ENCODE measurements around the gene SLMAP. TPM values are rescaled to one million over a fixed set of nuclear protein-coding genes. Genes with fewer than 3 reads are reported as not detected.

SLMAP gene
- total RNA-seq, 3 donors from 2014 or later (not counting 1 experiment from before 2014, with no cell fraction given), result 79.4 to 98.6 (median 89.0) TPM

- no peaks in the 10 kb centered on the region for H3K9me3 Mint-ChIP-seq
- H3K4me3 Mint-ChIP-seq, result no peak overlapping the region
- DNase-seq (no peak), ATAC-seq (no peak)
- H3K27me3 ChIP-seq (ENCODE audit: control insufficient read depth, insufficient read depth, low read length), result no peaks in the 10 kb centered on the region
- peak overlapping the region in 1 of 2 donors; percentile 47 for H3K27ac Mint-ChIP-seq
- H3K36me3 Mint-ChIP-seq, result no peaks in the 10 kb centered on the region
- no CpG with 5 or more reads among the region's 1 CpG for WGBS (ENCODE audit: insufficient coverage)
- H3K36me3 ChIP-seq (ENCODE audit: control insufficient read depth, insufficient read depth, low read length), result peaks cover 4% of the 10 kb centered on the region
- no peaks in the 10 kb centered on the region for H3K27me3 Mint-ChIP-seq (ENCODE audit: low read depth in 2 of 2)
- H3K4me1 Mint-ChIP-seq, result peaks cover 18 to 32% of the 10 kb centered on the region in 2 donors
- no peak overlapping the region for H3K4me3 ChIP-seq (ENCODE audit: low read length)
- no peak overlapping the region for H3K27ac ChIP-seq (ENCODE audit: low read length)
- H3K9me3 ChIP-seq (ENCODE audit: control insufficient read depth, insufficient read depth, low read length), result no peaks in the 10 kb centered on the region
- TF ChIP-seq CTCF (IDR thresholded peaks at IDR 0.05), result no peak
- H3K4me1 ChIP-seq (ENCODE audit: control insufficient read depth, insufficient read depth, low read length), result no peaks in the 10 kb centered on the region
- intact Hi-C loops (cut with micrococcal nuclease), result no loop called here
These were observed 71.0 kb downstream of the SLMAP start for GRCh38 chr3:57826952-57827723.

GRCh38 chr3:57827757-57828156 lies 71.6 kb downstream of the SLMAP start:
- WGBS (ENCODE audit: insufficient coverage), result 95% methylated on average over 4 of the region's 4 CpGs
- Mint-ChIP-seq H3K27me3 (ENCODE audit: low read depth in 2 of 2) (no peaks in the 10 kb centered on the region), H3K9me3 (no peaks in the 10 kb centered on the region), H3K27ac (no peak overlapping the region), H3K4me3 (no peak overlapping the region), H3K4me1 (peaks cover 17 to 29% of the 10 kb centered on the region in 2 donors), H3K36me3 (no peaks in the 10 kb centered on the region)
- no peak overlapping the region for H3K27ac ChIP-seq (ENCODE audit: low read length)
- H3K27me3 ChIP-seq (ENCODE audit: control insufficient read depth, insufficient read depth, low read length), result no peaks in the 10 kb centered on the region
- no peak for DNase-seq
- no peak for TF ChIP-seq CTCF (IDR thresholded peaks at IDR 0.05)
- ATAC-seq, result no peak
- H3K4me3 ChIP-seq (ENCODE audit: low read length), result no peak overlapping the region
- H3K36me3 ChIP-seq (ENCODE audit: control insufficient read depth, insufficient read depth, low read length), result peaks cover 9% of the 10 kb centered on the region
- no peaks in the 10 kb centered on the region for H3K9me3 ChIP-seq (ENCODE audit: control insufficient read depth, insufficient read depth, low read length)
- intact Hi-C loops (cut with micrococcal nuclease), result no loop called here
- no peaks in the 10 kb centered on the region for H3K4me1 ChIP-seq (ENCODE audit: control insufficient read depth, insufficient read depth, low read length)

GRCh38 chr3:57832486-57832885 lies 76.4 kb downstream of the SLMAP start:
- H3K36me3 ChIP-seq (ENCODE audit: control insufficient read depth, insufficient read depth, low read length), result peaks cover 13% of the 10 kb centered on the region
- no peaks in the 10 kb centered on the region for H3K9me3 ChIP-seq (ENCODE audit: control insufficient read depth, insufficient read depth, low read length)
- no peak for ATAC-seq
- Mint-ChIP-seq H3K9me3 (no peaks in the 10 kb centered on the region), H3K27ac (no peak overlapping the region), H3K4me3 (no peak overlapping the region), H3K36me3 (no peaks in the 10 kb centered on the region), H3K4me1 (peaks cover 11 to 20% of the 10 kb centered on the region in 2 donors), H3K27me3 (ENCODE audit: low read depth in 2 of 2) (no peaks in the 10 kb centered on the region)
- no peak overlapping the region for H3K4me3 ChIP-seq (ENCODE audit: low read length)
- DNase-seq, result no peak
- intact Hi-C loops (cut with micrococcal nuclease), result no loop called here
- no peak overlapping the region for H3K27ac ChIP-seq (ENCODE audit: low read length)
- H3K4me1 ChIP-seq (ENCODE audit: control insufficient read depth, insufficient read depth, low read length), result peaks cover 2% of the 10 kb centered on the region
- no peak for TF ChIP-seq CTCF (IDR thresholded peaks at IDR 0.05)
- H3K27me3 ChIP-seq (ENCODE audit: control insufficient read depth, insufficient read depth, low read length), result no peaks in the 10 kb centered on the region

GRCh38 chr3:57832900-57833313 lies 76.8 kb downstream of the SLMAP start:
- Histone ChIP-seq H3K27ac (ENCODE audit: low read length) (no peak overlapping the region), H3K4me1 (ENCODE audit: control insufficient read depth, insufficient read depth, low read length) (peaks cover 2% of the 10 kb centered on the region), H3K9me3 (ENCODE audit: control insufficient read depth, insufficient read depth, low read length) (no peaks in the 10 kb centered on the region), H3K36me3 (ENCODE audit: control insufficient read depth, insufficient read depth, low read length) (peaks cover 13% of the 10 kb centered on the region), H3K27me3 (ENCODE audit: control insufficient read depth, insufficient read depth, low read length) (no peaks in the 10 kb centered on the region), H3K4me3 (ENCODE audit: low read length) (no peak overlapping the region)
- Mint-ChIP-seq H3K4me1 (peaks cover 10 to 20% of the 10 kb centered on the region in 2 donors), H3K4me3 (no peak overlapping the region), H3K27me3 (ENCODE audit: low read depth in 2 of 2) (no peaks in the 10 kb centered on the region), H3K27ac (no peak overlapping the region), H3K9me3 (no peaks in the 10 kb centered on the region), H3K36me3 (no peaks in the 10 kb centered on the region)
- DNase-seq (no peak), ATAC-seq (no peak)
- intact Hi-C loops (cut with micrococcal nuclease), result no loop called here
- no peak for TF ChIP-seq CTCF (IDR thresholded peaks at IDR 0.05)
- WGBS (ENCODE audit: insufficient coverage), result 86% methylated on average over 1 of the region's 1 CpG
